NOMO-1 treated with dmso at 0.1 percent for 144 hours (cell line): Measurements from ENCODE around the gene MEP1B.

Experiments used
- DNase-seq: peaks from one replicate; lab custom pipeline; 2025; ENCODE audit not compliant: unreplicated experiment; lab: John Stamatoyannopoulos, UW

MEP1B gene

GRCh38 chr18:32262092-32262491 is 72.3 kb downstream of the MEP1B start:
- no peak for DNase-seq

GRCh38 chr18:32264401-32264800 is 74.6 kb downstream of the MEP1B start:
- DNase-seq: no peak

GRCh38 chr18:32267463-32267862 is 77.6 kb downstream of the MEP1B start:
- DNase-seq: no peak
